Keratinocyte (primary cell): ENCODE results near the gene EVI5L.

Source experiments
- EZH2 ChIP-seq: IDR thresholded peaks from one replicate; pipeline ENCODE4 v1.6.1; 2012; ENCODE audit warnings: inconsistent platforms, mild to moderate bottlenecking, low read length, moderate library complexity
- TF ChIP-seq, protein P1 (sequence below), 3 experiments: IDR thresholded peaks in 1 of 3; conservative IDR thresholded peaks in 1 of 3; optimal IDR thresholded peaks in 1 of 3; 2 replicates in 2 of 3; 3 replicates in 1 of 3; pipeline versions ENCODE3 to v1.5.1; 2011; ENCODE audit warnings: low read length in 3 of 3, mild to moderate bottlenecking in 3 of 3, moderate library complexity in 2 of 3, control low read depth in 1 of 3, inconsistent platforms in 1 of 3; ENCODE audit not compliant: insufficient read depth in 2 of 3; ENCODE audit errors: extremely low read depth in 1 of 3

DNA sequence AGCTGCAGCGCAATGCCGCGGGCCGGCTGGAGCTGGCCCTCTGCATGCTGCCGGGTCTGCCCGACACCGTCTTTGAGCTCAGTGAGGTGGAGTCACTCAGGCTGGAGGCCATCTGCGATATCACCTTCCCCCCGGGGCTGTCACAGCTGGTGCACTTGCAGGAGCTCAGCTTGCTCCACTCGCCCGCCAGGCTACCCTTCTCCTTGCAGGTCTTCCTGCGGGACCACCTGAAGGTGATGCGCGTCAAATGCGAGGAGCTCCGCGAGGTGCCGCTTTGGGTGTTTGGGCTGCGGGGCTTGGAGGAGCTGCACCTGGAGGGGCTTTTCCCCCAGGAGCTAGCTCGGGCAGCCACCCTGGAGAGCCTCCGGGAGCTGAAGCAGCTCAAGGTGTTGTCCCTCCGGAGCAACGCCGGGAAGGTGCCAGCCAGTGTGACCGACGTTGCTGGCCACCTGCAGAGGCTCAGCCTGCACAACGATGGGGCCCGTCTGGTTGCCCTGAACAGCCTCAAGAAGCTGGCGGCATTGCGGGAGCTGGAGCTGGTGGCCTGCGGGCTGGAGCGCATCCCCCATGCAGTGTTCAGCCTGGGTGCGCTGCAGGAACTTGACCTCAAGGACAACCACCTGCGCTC is 69.8 kb downstream of the EVI5L start:
- TF ChIP-seq, protein P1, sequence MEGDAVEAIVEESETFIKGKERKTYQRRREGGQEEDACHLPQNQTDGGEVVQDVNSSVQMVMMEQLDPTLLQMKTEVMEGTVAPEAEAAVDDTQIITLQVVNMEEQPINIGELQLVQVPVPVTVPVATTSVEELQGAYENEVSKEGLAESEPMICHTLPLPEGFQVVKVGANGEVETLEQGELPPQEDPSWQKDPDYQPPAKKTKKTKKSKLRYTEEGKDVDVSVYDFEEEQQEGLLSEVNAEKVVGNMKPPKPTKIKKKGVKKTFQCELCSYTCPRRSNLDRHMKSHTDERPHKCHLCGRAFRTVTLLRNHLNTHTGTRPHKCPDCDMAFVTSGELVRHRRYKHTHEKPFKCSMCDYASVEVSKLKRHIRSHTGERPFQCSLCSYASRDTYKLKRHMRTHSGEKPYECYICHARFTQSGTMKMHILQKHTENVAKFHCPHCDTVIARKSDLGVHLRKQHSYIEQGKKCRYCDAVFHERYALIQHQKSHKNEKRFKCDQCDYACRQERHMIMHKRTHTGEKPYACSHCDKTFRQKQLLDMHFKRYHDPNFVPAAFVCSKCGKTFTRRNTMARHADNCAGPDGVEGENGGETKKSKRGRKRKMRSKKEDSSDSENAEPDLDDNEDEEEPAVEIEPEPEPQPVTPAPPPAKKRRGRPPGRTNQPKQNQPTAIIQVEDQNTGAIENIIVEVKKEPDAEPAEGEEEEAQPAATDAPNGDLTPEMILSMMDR (optimal IDR thresholded peaks at IDR 0.05 in 1 of 3, IDR thresholded peaks at IDR 0.05 in 1 of 3, conservative IDR thresholded peaks at IDR 0.05 in 1 of 3; ENCODE audit: extremely low read depth in 1 of 3, insufficient read depth in 2 of 3, low read length in 3 of 3), result no peak
- TF ChIP-seq EZH2, result no peak
